ENCODE measurements around the gene DCAF10. TPM values are rescaled to one million over a fixed set of nuclear protein-coding genes. Genes with fewer than 3 reads are reported as not detected.

DCAF10 gene
- total and polyA plus RNA-seq, 5 donors from 2014 or later, result 10.7 to 30.5 (median 23.1) TPM

- DNase-seq (no peak), ATAC-seq (ENCODE audit: low read depth in 2 of 2) (no peak)
- H3K4me1 Mint-ChIP-seq, result peaks cover 13 to 38% (median 21%) of the 10 kb centered on the region in 4 donors
- H3K27ac Mint-ChIP-seq, result peak overlapping the region; percentile 87 to 97 (median 93)
- no peaks in the 10 kb centered on the region for H3K9me3 Mint-ChIP-seq
- H3K4me3 Mint-ChIP-seq, result peak overlapping the region; percentile 89 to 97 (median 92)
- peaks cover 4% of the 10 kb centered on the region for H3K27me3 Mint-ChIP-seq
- peaks cover 26% of the 10 kb centered on the region for H3K4me1 ChIP-seq (ENCODE audit: control insufficient read depth, insufficient read depth, low read length, poor library complexity, severe bottlenecking)
- peaks cover 2% of the 10 kb centered on the region for H3K27me3 ChIP-seq (ENCODE audit: control insufficient read depth, insufficient read depth, low read length)
- H3K27ac ChIP-seq (ENCODE audit: insufficient read depth, low read length, poor library complexity, severe bottlenecking), result peak overlapping the region; percentile 87
- H3K4me3 ChIP-seq (ENCODE audit: low read depth, low read length), result peak overlapping the region; percentile 58
- no peaks in the 10 kb centered on the region for H3K36me3 Mint-ChIP-seq
- peaks cover 5% of the 10 kb centered on the region for H3K36me3 ChIP-seq (ENCODE audit: control insufficient read depth, insufficient read depth, low read length)
- H3K9me3 ChIP-seq (ENCODE audit: control insufficient read depth in 2 of 2, low read length in 2 of 2), result no peaks in the 10 kb centered on the region
These were observed 104.0 kb downstream of the DCAF10 start for GRCh38 chr9:37904445-37905130.

- Histone ChIP-seq H3K36me3 (ENCODE audit: control insufficient read depth, insufficient read depth, low read length) (peaks cover 5% of the 10 kb centered on the region), H3K9me3 (ENCODE audit: control insufficient read depth in 2 of 2, low read length in 2 of 2) (no peaks in the 10 kb centered on the region), H3K4me1 (ENCODE audit: control insufficient read depth, insufficient read depth, low read length, poor library complexity, severe bottlenecking) (peaks cover 26% of the 10 kb centered on the region), H3K27me3 (ENCODE audit: control insufficient read depth, insufficient read depth, low read length) (peaks cover 2% of the 10 kb centered on the region), H3K4me3 (ENCODE audit: low read depth, low read length) (no peak overlapping the region), H3K27ac (ENCODE audit: insufficient read depth, low read length, poor library complexity, severe bottlenecking) (no peak overlapping the region)
- peaks cover 13 to 38% (median 21%) of the 10 kb centered on the region in 4 donors for H3K4me1 Mint-ChIP-seq
- H3K9me3 Mint-ChIP-seq, result no peaks in the 10 kb centered on the region
- peak overlapping the region in 3 of 4 donors; percentile 72 to 89 (median 89) for H3K4me3 Mint-ChIP-seq
- no peak for DNase-seq
- H3K36me3 Mint-ChIP-seq, result no peaks in the 10 kb centered on the region
- no peak for ATAC-seq (ENCODE audit: low read depth in 2 of 2)
- peak overlapping the region in 2 of 3 donors; percentile 62 to 97 for H3K27ac Mint-ChIP-seq
- peaks cover 4% of the 10 kb centered on the region for H3K27me3 Mint-ChIP-seq
These were observed 104.5 kb downstream of the DCAF10 start for GRCh38 chr9:37905131-37905505.

GRCh38 chr9:37905776-37906175 is 105.2 kb downstream of the DCAF10 start:
- Mint-ChIP-seq H3K9me3 (no peaks in the 10 kb centered on the region), H3K27ac (peak overlapping the region in 2 of 3 donors; percentile 67 to 97), H3K4me3 (peak overlapping the region in 1 of 4 donors; percentile 89), H3K4me1 (peaks cover 12 to 38% (median 21%) of the 10 kb centered on the region in 4 donors), H3K36me3 (no peaks in the 10 kb centered on the region), H3K27me3 (peaks cover 4% of the 10 kb centered on the region)
- ATAC-seq (ENCODE audit: low read depth in 2 of 2), result no peak
- DNase-seq, result no peak
- Histone ChIP-seq H3K27ac (ENCODE audit: insufficient read depth, low read length, poor library complexity, severe bottlenecking) (no peak overlapping the region), H3K4me3 (ENCODE audit: low read depth, low read length) (no peak overlapping the region), H3K27me3 (ENCODE audit: control insufficient read depth, insufficient read depth, low read length) (peaks cover 2% of the 10 kb centered on the region), H3K36me3 (ENCODE audit: control insufficient read depth, insufficient read depth, low read length) (peaks cover under 1% of the 10 kb centered on the region), H3K4me1 (ENCODE audit: control insufficient read depth, insufficient read depth, low read length, poor library complexity, severe bottlenecking) (peaks cover 26% of the 10 kb centered on the region), H3K9me3 (ENCODE audit: control insufficient read depth in 2 of 2, low read length in 2 of 2) (no peaks in the 10 kb centered on the region)

GRCh38 chr9:37906312-37907239 is 106.0 kb downstream of the DCAF10 start:
- Mint-ChIP-seq H3K36me3 (no peaks in the 10 kb centered on the region), H3K4me1 (peaks cover 11 to 35% (median 18%) of the 10 kb centered on the region in 4 donors), H3K27me3 (peaks cover 4% of the 10 kb centered on the region), H3K27ac (peak overlapping the region; percentile 20 to 97 (median 67)), H3K9me3 (no peaks in the 10 kb centered on the region), H3K4me3 (peak overlapping the region in 2 of 4 donors; percentile 6 to 89)
- H3K4me1 ChIP-seq (ENCODE audit: control insufficient read depth, insufficient read depth, low read length, poor library complexity, severe bottlenecking), result peaks cover 26% of the 10 kb centered on the region
- no peak overlapping the region for H3K27ac ChIP-seq (ENCODE audit: insufficient read depth, low read length, poor library complexity, severe bottlenecking)
- H3K27me3 ChIP-seq (ENCODE audit: control insufficient read depth, insufficient read depth, low read length), result peaks cover 2% of the 10 kb centered on the region
- H3K4me3 ChIP-seq (ENCODE audit: low read depth, low read length), result no peak overlapping the region
- no peak for DNase-seq
- H3K36me3 ChIP-seq (ENCODE audit: control insufficient read depth, insufficient read depth, low read length), result no peaks in the 10 kb centered on the region
- no peaks in the 10 kb centered on the region for H3K9me3 ChIP-seq (ENCODE audit: control insufficient read depth in 2 of 2, low read length in 2 of 2)
- no peak for ATAC-seq (ENCODE audit: low read depth in 2 of 2)

GRCh38 chr9:37908283-37908682 is 107.7 kb downstream of the DCAF10 start:
- no peak for ATAC-seq (ENCODE audit: low read depth in 2 of 2)
- no peaks in the 10 kb centered on the region for H3K36me3 Mint-ChIP-seq
- peaks cover 4% of the 10 kb centered on the region for H3K27me3 Mint-ChIP-seq
- Histone ChIP-seq H3K4me1 (ENCODE audit: control insufficient read depth, insufficient read depth, low read length, poor library complexity, severe bottlenecking) (peaks cover 11% of the 10 kb centered on the region), H3K27ac (ENCODE audit: insufficient read depth, low read length, poor library complexity, severe bottlenecking) (no peak overlapping the region), H3K36me3 (ENCODE audit: control insufficient read depth, insufficient read depth, low read length) (no peaks in the 10 kb centered on the region), H3K4me3 (ENCODE audit: low read depth, low read length) (no peak overlapping the region), H3K27me3 (ENCODE audit: control insufficient read depth, insufficient read depth, low read length) (peaks cover 2% of the 10 kb centered on the region), H3K9me3 (ENCODE audit: control insufficient read depth in 2 of 2, low read length in 2 of 2) (no peaks in the 10 kb centered on the region)
- H3K27ac Mint-ChIP-seq, result peak overlapping the region in 1 of 3 donors; percentile 65
- H3K9me3 Mint-ChIP-seq, result no peaks in the 10 kb centered on the region
- H3K4me1 Mint-ChIP-seq, result peaks cover 4 to 18% (median 7%) of the 10 kb centered on the region in 4 donors
- DNase-seq, result no peak
- H3K4me3 Mint-ChIP-seq, result no peak overlapping the region

GRCh38 chr9:37908698-37909186 is 108.1 kb downstream of the DCAF10 start:
- Histone ChIP-seq H3K27me3 (ENCODE audit: control insufficient read depth, insufficient read depth, low read length) (peaks cover 2% of the 10 kb centered on the region), H3K9me3 (ENCODE audit: control insufficient read depth in 2 of 2, low read length in 2 of 2) (no peaks in the 10 kb centered on the region), H3K36me3 (ENCODE audit: control insufficient read depth, insufficient read depth, low read length) (no peaks in the 10 kb centered on the region), H3K4me1 (ENCODE audit: control insufficient read depth, insufficient read depth, low read length, poor library complexity, severe bottlenecking) (peaks cover 7% of the 10 kb centered on the region), H3K27ac (ENCODE audit: insufficient read depth, low read length, poor library complexity, severe bottlenecking) (no peak overlapping the region), H3K4me3 (ENCODE audit: low read depth, low read length) (no peak overlapping the region)
- Mint-ChIP-seq H3K36me3 (no peaks in the 10 kb centered on the region), H3K4me3 (no peak overlapping the region), H3K27ac (no peak overlapping the region), H3K27me3 (peaks cover 4% of the 10 kb centered on the region), H3K4me1 (peaks cover 4 to 17% (median 8%) of the 10 kb centered on the region in 4 donors), H3K9me3 (no peaks in the 10 kb centered on the region)
- ATAC-seq (ENCODE audit: low read depth in 2 of 2), result no peak
- no peak for DNase-seq

GRCh38 chr9:37909326-37909725 is 108.7 kb downstream of the DCAF10 start:
- Mint-ChIP-seq H3K36me3 (no peaks in the 10 kb centered on the region), H3K9me3 (no peaks in the 10 kb centered on the region), H3K4me3 (no peak overlapping the region), H3K27me3 (peaks cover 3% of the 10 kb centered on the region), H3K4me1 (peaks cover 2 to 14% (median 6%) of the 10 kb centered on the region in 4 donors), H3K27ac (no peak overlapping the region)
- Histone ChIP-seq H3K4me1 (ENCODE audit: control insufficient read depth, insufficient read depth, low read length, poor library complexity, severe bottlenecking) (peaks cover 6% of the 10 kb centered on the region), H3K27me3 (ENCODE audit: control insufficient read depth, insufficient read depth, low read length) (peaks cover 2% of the 10 kb centered on the region), H3K4me3 (ENCODE audit: low read depth, low read length) (no peak overlapping the region), H3K9me3 (ENCODE audit: control insufficient read depth in 2 of 2, low read length in 2 of 2) (no peaks in the 10 kb centered on the region), H3K36me3 (ENCODE audit: control insufficient read depth, insufficient read depth, low read length) (no peaks in the 10 kb centered on the region), H3K27ac (ENCODE audit: insufficient read depth, low read length, poor library complexity, severe bottlenecking) (no peak overlapping the region)
- DNase-seq, result no peak
- ATAC-seq (ENCODE audit: low read depth in 2 of 2), result no peak
